HG03469 (cell line): ENCODE measurements around the gene TRABD2A.
A peak's percentile ranks its signal among the peaks of the same experiment; 100 is the strongest.

Experiments
- ATAC-seq: cut with Tn5 transposase; IDR thresholded peaks from one replicate; pipeline ENCODE4 v1.9.1; 2021; ENCODE audit warnings: mild to moderate bottlenecking, moderate library complexity, moderate number of reproducible peaks; ENCODE audit not compliant: unreplicated experiment

TRABD2A gene

GRCh38 chr2:84827978-84828575 lies 52.8 kb downstream of the TRABD2A start:
- ATAC-seq: no peak

DNA sequence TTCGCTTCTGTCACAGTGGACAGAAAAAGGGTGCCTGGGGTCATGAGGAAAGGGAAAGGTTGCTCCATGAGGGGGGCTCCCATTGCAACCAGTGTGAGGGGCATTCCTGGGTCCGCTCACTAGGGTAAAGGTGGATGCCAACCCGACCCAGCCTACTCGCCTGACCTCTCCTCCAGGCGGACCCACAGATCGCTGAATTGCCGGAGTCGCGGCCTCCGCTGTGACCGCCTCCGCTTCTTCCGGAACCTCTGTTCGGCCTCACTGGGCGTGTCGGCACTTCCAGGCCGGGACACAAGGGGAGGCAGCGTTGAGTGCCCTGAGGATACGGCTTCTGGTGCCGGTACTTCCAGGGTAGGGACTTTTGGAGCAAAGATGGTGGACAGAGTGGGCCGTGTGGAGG lies 57.1 kb downstream of the TRABD2A start:
- ATAC-seq: no peak

DNA sequence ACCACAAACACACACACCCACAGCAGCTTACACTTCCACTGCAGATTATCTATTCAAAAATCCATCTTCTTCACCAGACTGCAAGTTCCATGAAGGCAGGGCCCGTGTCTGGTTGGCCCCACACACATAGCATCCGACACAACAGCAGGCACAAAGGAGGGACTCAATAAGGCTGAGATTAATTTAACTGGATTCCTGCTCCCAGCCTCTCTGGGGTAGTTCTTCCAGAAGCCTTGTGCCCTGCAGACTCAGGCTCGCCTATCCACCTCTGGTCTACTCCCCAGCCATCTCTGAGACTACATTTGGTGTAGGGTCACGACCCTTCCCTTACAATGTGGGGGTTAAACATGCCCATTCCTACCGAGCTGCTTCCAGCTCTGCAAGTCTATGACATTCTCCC lies 57.7 kb downstream of the TRABD2A start:
- no peak for ATAC-seq

- no peak for ATAC-seq
Measured at GRCh38 chr2:84821806-84822205, 59.1 kb downstream of the TRABD2A start.

GRCh38 chr2:84817239-84817655 lies 63.6 kb downstream of the TRABD2A start:
- ATAC-seq: peak; percentile 96

- ATAC-seq: peak; percentile 46
Measured at GRCh38 chr2:84816426-84817026, 64.4 kb downstream of the TRABD2A start.

GRCh38 chr2:84815146-84815545 lies 65.7 kb downstream of the TRABD2A start:
- no peak for ATAC-seq

DNA sequence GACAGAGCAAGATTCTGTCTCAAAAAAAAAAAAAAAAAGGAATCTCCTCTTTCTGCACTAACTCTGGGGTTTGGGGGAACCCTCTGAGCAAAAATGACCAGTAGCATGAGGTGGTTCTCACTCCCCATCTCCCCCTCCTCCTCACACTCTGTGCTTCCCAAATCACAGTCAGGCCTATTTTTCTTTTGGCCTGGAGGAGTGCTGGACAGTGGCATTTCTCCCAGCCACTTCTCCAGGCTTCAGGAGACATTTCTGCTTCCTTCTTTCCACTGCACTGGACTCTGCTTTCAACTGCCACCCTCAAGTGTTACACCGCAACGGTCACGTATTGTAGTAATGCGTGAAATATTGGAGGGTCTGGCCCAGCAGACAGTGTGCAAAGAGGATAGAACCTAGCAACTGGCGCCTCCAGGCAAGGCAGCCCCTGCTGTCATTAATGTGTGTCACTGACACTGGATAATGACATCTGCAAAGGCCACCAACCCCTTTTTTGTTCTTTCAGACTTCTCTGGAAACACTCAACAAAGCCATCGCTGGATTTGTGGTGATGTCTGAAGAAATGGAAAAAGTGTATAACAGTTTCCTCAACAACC lies 68.9 kb downstream of the TRABD2A start:
- no peak for ATAC-seq

DNA sequence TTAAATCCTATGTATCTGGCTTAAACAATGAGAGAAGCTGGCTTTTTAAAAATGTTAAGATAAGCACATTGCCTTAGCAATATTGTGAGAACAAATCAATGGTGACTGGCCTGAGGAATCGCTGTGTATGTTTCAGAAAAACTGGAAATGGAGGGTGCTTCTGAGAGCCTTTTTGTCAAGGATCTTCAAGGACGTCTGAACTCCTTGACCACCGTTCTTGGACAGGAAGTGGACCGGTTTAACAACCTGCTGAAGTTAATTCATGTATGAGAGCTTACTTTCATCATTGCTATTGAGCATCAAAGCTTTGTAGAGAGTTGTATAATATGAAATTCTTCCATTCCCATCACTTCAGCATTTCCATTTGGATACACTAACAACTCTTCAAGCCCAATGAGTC lies 72.6 kb downstream of the TRABD2A start:
- ATAC-seq: no peak

DNA sequence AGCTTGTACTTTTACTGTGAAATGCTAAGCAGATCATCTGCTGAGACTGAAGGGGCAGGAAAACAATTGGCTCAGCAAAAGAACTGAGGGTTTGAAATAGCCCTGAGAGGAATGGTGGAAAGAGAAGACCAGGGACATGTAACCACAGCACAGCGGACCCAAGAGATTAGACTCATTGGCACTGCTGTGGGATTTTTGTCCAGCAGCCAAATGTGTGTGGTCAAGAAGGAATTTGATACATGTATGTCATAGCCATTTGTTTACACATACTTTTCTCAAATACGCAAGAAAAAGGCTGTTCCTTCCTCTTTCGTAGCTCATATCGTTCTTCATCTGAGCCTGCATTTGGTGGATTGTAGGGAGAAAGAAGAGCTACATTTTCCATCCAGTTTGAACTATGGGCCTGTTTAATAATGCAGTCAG lies 73.8 kb downstream of the TRABD2A start:
- ATAC-seq: no peak

- ATAC-seq: no peak
Measured at GRCh38 chr2:84805250-84805958, 75.5 kb downstream of the TRABD2A start.

DNA sequence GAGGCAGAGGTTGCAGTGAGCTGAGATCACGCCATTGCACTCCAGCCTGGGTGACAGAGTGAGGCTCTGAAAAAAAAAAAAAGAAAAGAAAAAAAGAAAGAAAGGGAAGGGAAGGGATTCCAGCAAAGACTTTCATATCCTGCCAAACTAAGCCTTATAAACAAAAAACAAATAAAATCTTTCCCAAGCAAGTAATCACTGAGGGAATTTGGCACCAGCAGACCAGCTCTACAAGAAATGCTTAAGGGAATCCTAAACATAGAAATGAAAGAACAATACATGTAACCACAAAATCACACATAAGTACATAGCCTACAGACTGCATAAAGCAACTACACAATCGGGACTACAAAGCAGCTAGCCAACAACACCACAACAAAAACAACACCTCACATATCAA lies 79.1 kb downstream of the TRABD2A start:
- ATAC-seq: no peak

GRCh38 chr2:84800194-84800805 lies 80.6 kb downstream of the TRABD2A start:
- ATAC-seq: peak; percentile 81

- ATAC-seq: no peak
Measured at GRCh38 chr2:84799772-84800171, 81.1 kb downstream of the TRABD2A start.

GRCh38 chr2:84797271-84797670 lies 83.6 kb downstream of the TRABD2A start:
- no peak for ATAC-seq

DNA sequence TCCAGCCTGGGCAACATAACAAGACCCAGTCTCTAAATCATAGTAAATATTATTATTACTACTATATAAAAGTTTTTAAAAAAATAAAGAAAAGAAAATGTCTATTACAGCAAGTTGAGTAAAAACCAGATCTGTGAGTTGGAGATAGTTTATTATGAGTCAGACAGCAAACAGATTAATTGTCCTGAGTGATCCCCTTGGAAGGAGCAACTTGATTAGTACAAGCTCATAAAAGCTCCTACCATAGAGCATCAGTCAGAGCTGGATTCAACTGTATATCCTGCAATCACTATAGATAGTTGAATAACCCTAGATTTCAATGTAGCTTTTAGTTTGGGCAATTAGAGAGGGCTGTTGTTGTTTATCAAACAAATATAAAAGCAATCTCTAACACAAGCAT lies 84.1 kb downstream of the TRABD2A start:
- no peak for ATAC-seq

GRCh38 chr2:84793641-84794040 lies 87.2 kb downstream of the TRABD2A start:
- no peak for ATAC-seq

DNA sequence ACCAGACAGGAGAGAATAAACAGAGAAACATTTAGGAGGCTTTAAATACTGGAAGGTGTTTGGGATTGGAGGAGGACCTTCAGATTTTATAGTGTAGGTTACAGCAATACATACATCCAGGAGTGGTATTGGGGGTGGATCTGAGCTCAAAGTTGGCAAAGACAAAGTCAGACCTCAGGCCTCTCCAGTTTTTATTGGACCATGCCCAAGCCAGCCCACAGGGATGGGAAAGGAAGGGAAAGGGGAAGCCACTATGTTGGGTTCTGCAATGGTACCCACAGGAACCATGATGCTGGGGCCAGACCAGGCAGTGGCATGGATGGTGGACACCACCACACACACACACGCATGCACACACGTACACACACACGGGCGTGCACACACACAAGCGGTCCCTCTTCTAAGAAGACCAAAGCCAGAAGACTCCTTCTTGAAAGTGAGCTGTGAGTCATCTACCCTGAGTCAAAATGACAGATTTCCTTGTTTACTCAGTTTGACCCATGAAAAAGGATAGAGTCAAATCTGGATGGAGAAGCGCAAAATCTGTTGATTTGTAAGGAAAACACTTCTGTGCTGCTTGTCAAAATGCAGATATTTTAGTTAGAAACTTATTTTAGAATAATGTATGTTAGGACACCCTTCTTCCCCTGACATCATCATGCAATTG lies 87.9 kb downstream of the TRABD2A start:
- no peak for ATAC-seq

DNA sequence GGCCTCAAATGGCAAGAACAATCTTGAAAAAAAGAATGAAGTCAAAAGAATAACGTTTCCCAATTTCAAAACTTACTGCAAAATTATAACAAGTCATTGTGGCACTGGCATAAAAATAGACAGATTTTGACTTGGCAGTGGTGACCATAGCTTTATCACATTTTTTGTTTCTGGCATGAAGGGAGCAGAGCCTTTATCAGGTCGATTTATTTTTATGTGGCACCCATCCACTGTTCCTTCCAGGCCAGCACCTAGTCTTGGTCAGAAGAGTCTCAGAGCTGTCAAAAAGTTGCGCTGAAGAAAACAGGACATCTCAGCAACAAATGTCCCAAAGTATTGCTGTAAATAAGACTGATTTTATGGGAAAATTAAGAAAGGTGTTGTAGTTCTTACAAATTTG lies 92.4 kb downstream of the TRABD2A start:
- ATAC-seq: no peak

DNA sequence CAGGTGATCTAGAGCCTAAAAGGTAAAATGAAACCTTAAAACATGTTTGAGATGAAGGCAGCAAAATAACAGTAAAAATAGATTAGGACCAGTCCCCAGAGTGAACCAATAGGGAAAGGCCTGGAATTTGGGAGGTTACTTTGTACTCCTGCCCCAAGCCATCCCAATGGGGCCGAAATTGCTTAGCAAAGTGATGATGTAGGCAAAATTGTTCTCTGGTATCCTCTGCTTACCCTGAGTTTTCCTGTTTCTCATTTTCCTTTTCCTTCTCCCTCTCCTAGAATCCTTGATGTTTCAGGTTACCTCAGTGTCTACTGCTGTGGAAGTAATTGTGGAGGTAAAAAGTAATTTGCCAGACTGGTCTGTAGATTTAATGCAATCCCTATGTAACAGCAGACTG lies 92.9 kb downstream of the TRABD2A start:
- no peak for ATAC-seq

- no peak for ATAC-seq
Measured at GRCh38 chr2:84786601-84787000, 94.3 kb downstream of the TRABD2A start.
